Mesendoderm (in vitro differentiated cells): ENCODE results near the gene FAM151B.
A peak's percentile ranks its signal among the peaks of the same experiment; 100 is the strongest.

Experiments used
- DNase-seq: peaks from one replicate; pipeline ENCODE4 v3.0.0; 2013
- H2AK5ac ChIP-seq: 2 replicates; pipeline ENCODE4 v1.6.1; 2013; ENCODE audit warnings: low read length, inconsistent platforms
- H2BK120ac ChIP-seq: 2 replicates; pipeline ENCODE4 v1.6.1; 2013; ENCODE audit warnings: low read depth, mild to moderate bottlenecking, low read length, moderate library complexity, mixed read lengths
- H2BK15ac ChIP-seq: replicated peaks from 2 replicates; pipeline ENCODE4 v1.6.1; 2013; ENCODE audit warnings: low read depth, mild to moderate bottlenecking, moderate library complexity
- H2BK5ac ChIP-seq: 2 replicates; pipeline ENCODE4 v1.6.1; 2013; ENCODE audit warnings: low read length, inconsistent platforms
- H3K18ac ChIP-seq: 2 replicates; pipeline ENCODE4 v1.6.1; 2013; ENCODE audit warnings: mild to moderate bottlenecking, low read length, mixed read lengths
- H3K23ac ChIP-seq: one replicate; pipeline ENCODE4 v1.6.1; 2013; ENCODE audit warnings: low read length
- H3K27ac ChIP-seq: 2 replicates; pipeline ENCODE4 v1.5.1; 2013; ENCODE audit warnings: low read depth, mild to moderate bottlenecking, inconsistent platforms, low read length, moderate library complexity
- H3K27me3 ChIP-seq: 2 replicates; pipeline ENCODE4 v1.6.1; 2013; ENCODE audit warnings: low read length, control low read depth, mild to moderate bottlenecking, inconsistent platforms; ENCODE audit not compliant: insufficient read depth, poor library complexity
- H3K36me3 ChIP-seq: 2 replicates; pipeline ENCODE4 v1.6.1; 2013; ENCODE audit warnings: low read length, inconsistent platforms; ENCODE audit not compliant: control insufficient read depth, insufficient read depth
- H3K4ac ChIP-seq: one replicate; pipeline ENCODE4 v1.6.1; 2013; ENCODE audit warnings: low read depth, mild to moderate bottlenecking, low read length, moderate library complexity
- H3K4me1 ChIP-seq: 2 replicates; pipeline ENCODE4 v1.6.1; 2013; ENCODE audit warnings: low read depth, low read length, inconsistent platforms; ENCODE audit not compliant: control insufficient read depth
- H3K4me2 ChIP-seq: 2 replicates; pipeline ENCODE4 v1.6.1; 2013; ENCODE audit warnings: low read length
- H3K4me3 ChIP-seq: 2 replicates; pipeline ENCODE4 v1.5.1; 2013; ENCODE audit warnings: mild to moderate bottlenecking, low read length
- H3K56ac ChIP-seq: one replicate; pipeline ENCODE4 v1.6.1; 2013; ENCODE audit warnings: low read length
- H3K79me1 ChIP-seq: 2 replicates; pipeline ENCODE4 v1.6.1; 2013; ENCODE audit warnings: low read length, inconsistent platforms
- H3K79me2 ChIP-seq: 2 replicates; pipeline ENCODE4 v1.6.1; 2013; ENCODE audit warnings: mild to moderate bottlenecking, low read length; ENCODE audit not compliant: control insufficient read depth, insufficient read depth
- H3K9ac ChIP-seq: 2 replicates; pipeline ENCODE4 v1.6.1; 2013; ENCODE audit warnings: low read length, inconsistent platforms
- H4K5ac ChIP-seq: one replicate; pipeline ENCODE4 v1.6.1; 2013; ENCODE audit warnings: low read length
- H4K8ac ChIP-seq: one replicate; pipeline ENCODE4 v1.6.1; 2013; ENCODE audit warnings: low read depth, mild to moderate bottlenecking, control low read depth, low read length, moderate library complexity
- WGBS: extraction: QIAGEN DNeasy Blood & Tissue Kit; methylation state at CpG from one replicate; pipeline ENCODE4 v1.1.7; 2013; ENCODE audit warnings: low lambda C conversion rate, missing lambda C conversion rate; ENCODE audit not compliant: insufficient coverage; ENCODE audit errors: extremely low coverage; 5-methylcytosine and 5-hydroxymethylcytosine counted together

The FAM151B gene

GRCh38 chr5:80541392-80541791 is 53.5 kb downstream of the FAM151B start:
- Histone ChIP-seq H3K4me1 (no peaks in the 10 kb centered on the region), H2BK5ac (no peak overlapping the region), H3K4me3 (no peak overlapping the region), H3K36me3 (no peaks in the 10 kb centered on the region), H3K79me1 (no peaks in the 10 kb centered on the region), H3K23ac (no peak overlapping the region), H4K8ac (no peak overlapping the region), H2BK15ac (no peak overlapping the region), H3K27ac (no peak overlapping the region), H3K4me2 (no peak overlapping the region), H2AK5ac (no peak overlapping the region), H3K18ac (no peak overlapping the region), H3K56ac (no peak overlapping the region), H3K4ac (no peak overlapping the region), H3K27me3 (no peaks in the 10 kb centered on the region), H2BK120ac (no peak overlapping the region), H3K9ac (no peak overlapping the region), H4K5ac (no peak overlapping the region), H3K79me2 (no peaks in the 10 kb centered on the region)
- WGBS, result no CpG with 5 or more reads among the region's 3 CpGs
- no peak for DNase-seq

- peak; percentile 73 for DNase-seq
Measured at GRCh38 chr5:80554646-80555045, 66.7 kb downstream of the FAM151B start.

GRCh38 chr5:80555099-80555498 is 67.2 kb downstream of the FAM151B start:
- Histone ChIP-seq H2BK120ac (no peak overlapping the region), H2BK5ac (no peak overlapping the region), H4K8ac (no peak overlapping the region), H3K36me3 (no peaks in the 10 kb centered on the region), H3K79me2 (no peaks in the 10 kb centered on the region), H3K4ac (no peak overlapping the region), H3K23ac (no peak overlapping the region), H3K4me1 (peaks cover 2% of the 10 kb centered on the region), H3K4me2 (no peak overlapping the region), H2AK5ac (no peak overlapping the region), H2BK15ac (no peak overlapping the region), H3K18ac (no peak overlapping the region), H3K27me3 (no peaks in the 10 kb centered on the region), H4K5ac (no peak overlapping the region), H3K27ac (no peak overlapping the region), H3K79me1 (no peaks in the 10 kb centered on the region), H3K56ac (no peak overlapping the region), H3K9ac (no peak overlapping the region), H3K4me3 (no peak overlapping the region)
- no CpG with 5 or more reads among the region's 4 CpGs for WGBS
- no peak for DNase-seq

More at GRCh38 chr5:80554646-80555045, 66.7 kb downstream of the FAM151B start:
- Histone ChIP-seq H2BK120ac (no peak overlapping the region), H3K9ac (no peak overlapping the region), H3K79me2 (no peaks in the 10 kb centered on the region), H3K4me1 (peaks cover 2% of the 10 kb centered on the region), H3K56ac (no peak overlapping the region), H2BK15ac (no peak overlapping the region), H3K18ac (no peak overlapping the region), H3K23ac (no peak overlapping the region), H4K5ac (no peak overlapping the region), H3K36me3 (no peaks in the 10 kb centered on the region), H4K8ac (no peak overlapping the region), H3K4me2 (no peak overlapping the region), H3K4me3 (no peak overlapping the region), H3K79me1 (no peaks in the 10 kb centered on the region), H3K27ac (no peak overlapping the region), H2BK5ac (no peak overlapping the region), H3K27me3 (no peaks in the 10 kb centered on the region), H3K4ac (no peak overlapping the region), H2AK5ac (no peak overlapping the region)
- no CpG with 5 or more reads among the region's 4 CpGs for WGBS

- Histone ChIP-seq H3K36me3 (no peaks in the 10 kb centered on the region), H3K9ac (no peak overlapping the region), H3K4me3 (no peak overlapping the region), H3K23ac (no peak overlapping the region), H3K56ac (no peak overlapping the region), H3K4me2 (no peak overlapping the region), H2AK5ac (no peak overlapping the region), H3K4me1 (peaks cover 4% of the 10 kb centered on the region), H3K27me3 (no peaks in the 10 kb centered on the region), H4K5ac (no peak overlapping the region), H3K4ac (no peak overlapping the region), H4K8ac (no peak overlapping the region), H3K18ac (no peak overlapping the region), H3K79me2 (no peaks in the 10 kb centered on the region), H3K27ac (no peak overlapping the region), H2BK120ac (no peak overlapping the region), H2BK5ac (no peak overlapping the region), H2BK15ac (no peak overlapping the region), H3K79me1 (no peaks in the 10 kb centered on the region)
- DNase-seq, result no peak
- WGBS, result no CpG with 5 or more reads among the region's 4 CpGs
Measured at GRCh38 chr5:80559244-80559643, 71.3 kb downstream of the FAM151B start.

- Histone ChIP-seq H3K27me3 (peaks cover 19% of the 10 kb centered on the region), H3K4ac (no peak overlapping the region)
- no CpG with 5 or more reads among the region's 5 CpGs for WGBS
Measured at GRCh38 chr5:80565330-80565729, 77.4 kb downstream of the FAM151B start.

GRCh38 chr5:80566711-80567259 is 78.9 kb downstream of the FAM151B start:
- no peak overlapping the region for H3K18ac ChIP-seq
- no peak overlapping the region for H3K56ac ChIP-seq
- peaks cover 2% of the 10 kb centered on the region for H3K4me1 ChIP-seq
- H3K79me1 ChIP-seq, result no peaks in the 10 kb centered on the region
- H2BK120ac ChIP-seq, result no peak overlapping the region
- H2BK15ac ChIP-seq, result no peak overlapping the region
- H4K5ac ChIP-seq, result no peak overlapping the region
- no peak overlapping the region for H4K8ac ChIP-seq
- H3K27ac ChIP-seq, result no peak overlapping the region
- no peak overlapping the region for H2BK5ac ChIP-seq
- peaks cover 19% of the 10 kb centered on the region for H3K27me3 ChIP-seq
- no peak for DNase-seq
- no peak overlapping the region for H3K4ac ChIP-seq
- H3K4me2 ChIP-seq, result no peak overlapping the region
- H3K79me2 ChIP-seq, result no peaks in the 10 kb centered on the region
- H3K36me3 ChIP-seq, result no peaks in the 10 kb centered on the region
- H3K9ac ChIP-seq, result no peak overlapping the region
- no CpG with 5 or more reads among the region's 5 CpGs for WGBS
- no peak overlapping the region for H3K23ac ChIP-seq
- no peak overlapping the region for H2AK5ac ChIP-seq
- H3K4me3 ChIP-seq, result no peak overlapping the region

More at GRCh38 chr5:80565330-80565729, 77.4 kb downstream of the FAM151B start:
- Histone ChIP-seq H4K8ac (no peak overlapping the region), H2AK5ac (no peak overlapping the region), H2BK5ac (no peak overlapping the region), H3K18ac (no peak overlapping the region), H3K79me1 (no peaks in the 10 kb centered on the region), H2BK120ac (no peak overlapping the region), H3K27ac (no peak overlapping the region), H3K56ac (no peak overlapping the region), H3K4me3 (no peak overlapping the region), H2BK15ac (no peak overlapping the region), H4K5ac (no peak overlapping the region), H3K9ac (no peak overlapping the region), H3K4me2 (no peak overlapping the region), H3K36me3 (no peaks in the 10 kb centered on the region), H3K4me1 (peaks cover 2% of the 10 kb centered on the region), H3K79me2 (no peaks in the 10 kb centered on the region), H3K23ac (no peak overlapping the region)
- peak; percentile 31 for DNase-seq
